ENCODE results near the gene TRERF1.

Gene TRERF1

GRCh38 chr6:42400886-42401612 is 50.7 kb downstream of the TRERF1 start:
- H3K27ac ChIP-seq: no peak overlapping the region
- no peaks in the 10 kb centered on the region for H3K9me3 ChIP-seq (ENCODE audit: low read depth, low read length)
- H3K4me3 ChIP-seq: no peak overlapping the region
- no peak overlapping the region for H3K9ac ChIP-seq (ENCODE audit: insufficient read length)
- TF ChIP-seq FOXP2 (optimal IDR thresholded peaks at IDR 0.05; ENCODE audit: control extremely low read depth, extremely low read length, insufficient read depth) (no peak), EZH2 (IDR thresholded peaks at IDR 0.05) (no peak), POLR2AphosphoS5 (IDR thresholded peaks at IDR 0.05; ENCODE audit: borderline replicate concordance, low read depth, low read length) (no peak)
- H3K36me3 ChIP-seq (ENCODE audit: insufficient read depth, low read length): no peaks in the 10 kb centered on the region
- no peak for DNase-seq (ENCODE audit: low read depth, low spot score)

DNA sequence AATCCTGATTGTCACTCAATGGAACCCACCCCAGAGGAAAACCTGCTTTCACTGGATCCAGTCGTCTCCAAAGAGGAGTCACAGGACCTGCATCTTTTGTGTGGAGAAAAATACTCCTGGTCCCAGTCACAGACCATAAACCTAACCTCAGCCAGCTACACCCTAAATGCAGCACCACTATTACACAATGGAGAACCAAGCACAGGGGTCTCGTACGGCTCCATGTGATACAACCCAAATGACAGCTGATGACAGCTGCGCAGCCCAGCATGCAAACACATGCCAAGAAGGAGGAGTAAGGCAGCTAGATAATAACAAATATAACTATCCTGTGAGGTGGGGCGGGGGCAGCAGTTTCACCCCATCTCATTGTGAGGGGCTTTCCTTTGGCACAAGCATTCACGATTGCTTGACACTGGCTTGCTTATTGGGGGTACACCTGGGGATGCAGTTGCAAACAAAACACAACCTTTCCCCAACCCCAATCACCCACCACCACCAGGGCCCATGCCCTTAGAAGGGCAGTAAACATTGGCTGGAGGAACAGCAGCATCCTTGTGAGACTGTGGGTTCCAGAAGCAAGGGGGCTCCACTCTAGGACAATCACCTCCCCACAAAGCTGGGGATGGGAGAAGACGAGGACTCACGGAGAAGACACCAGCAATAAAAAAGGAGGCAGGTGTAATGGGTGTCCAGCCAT is 51.5 kb downstream of the TRERF1 start:
- Histone ChIP-seq H3K4me3 (no peak overlapping the region), H3K36me3 (ENCODE audit: insufficient read depth, low read length) (no peaks in the 10 kb centered on the region), H3K27ac (no peak overlapping the region), H3K9me3 (ENCODE audit: low read depth, low read length) (no peaks in the 10 kb centered on the region), H3K9ac (ENCODE audit: insufficient read length) (no peak overlapping the region)
- DNase-seq (ENCODE audit: low read depth, low spot score): no peak
- no peak for TF ChIP-seq FOXP2 (optimal IDR thresholded peaks at IDR 0.05; ENCODE audit: control extremely low read depth, extremely low read length, insufficient read depth)
- no peak for TF ChIP-seq POLR2AphosphoS5 (IDR thresholded peaks at IDR 0.05; ENCODE audit: borderline replicate concordance, low read depth, low read length)
- no peak for TF ChIP-seq EZH2 (IDR thresholded peaks at IDR 0.05)

DNA sequence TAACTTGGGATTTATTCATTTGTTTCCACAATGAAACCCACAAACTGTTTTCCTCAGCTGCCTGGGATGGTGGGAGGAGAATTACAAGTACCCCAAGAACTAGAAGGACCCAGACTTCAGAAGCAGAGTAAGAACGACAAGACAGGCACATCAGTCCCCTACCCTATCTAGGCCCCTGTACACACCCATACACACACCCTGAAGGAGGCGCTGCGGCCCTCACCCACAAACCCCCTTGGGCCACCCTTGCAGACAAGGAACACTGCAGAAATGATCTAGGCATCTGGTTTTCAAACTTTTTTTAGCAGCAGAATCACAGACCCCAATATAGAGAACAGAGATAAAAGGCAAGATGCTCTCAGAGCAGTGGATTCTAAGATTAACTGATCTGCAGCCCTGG is 55.0 kb downstream of the TRERF1 start:
- Histone ChIP-seq H3K4me3 (no peak overlapping the region), H3K36me3 (ENCODE audit: insufficient read depth, low read length) (no peaks in the 10 kb centered on the region), H3K9ac (ENCODE audit: insufficient read length) (no peak overlapping the region), H3K27ac (no peak overlapping the region), H3K9me3 (ENCODE audit: low read depth, low read length) (no peaks in the 10 kb centered on the region)
- no peak for DNase-seq (ENCODE audit: low read depth, low spot score)
- TF ChIP-seq POLR2AphosphoS5 (IDR thresholded peaks at IDR 0.05; ENCODE audit: borderline replicate concordance, low read depth, low read length): no peak
- no peak for TF ChIP-seq EZH2 (IDR thresholded peaks at IDR 0.05)
- no peak for TF ChIP-seq FOXP2 (optimal IDR thresholded peaks at IDR 0.05; ENCODE audit: control extremely low read depth, extremely low read length, insufficient read depth)

GRCh38 chr6:42394881-42395620 is 56.7 kb downstream of the TRERF1 start:
- Histone ChIP-seq H3K27ac (no peak overlapping the region), H3K36me3 (ENCODE audit: insufficient read depth, low read length) (no peaks in the 10 kb centered on the region), H3K4me3 (no peak overlapping the region), H3K9me3 (ENCODE audit: low read depth, low read length) (no peaks in the 10 kb centered on the region), H3K9ac (ENCODE audit: insufficient read length) (no peak overlapping the region)
- no peak for TF ChIP-seq EZH2 (IDR thresholded peaks at IDR 0.05)
- no peak for TF ChIP-seq FOXP2 (optimal IDR thresholded peaks at IDR 0.05; ENCODE audit: control extremely low read depth, extremely low read length, insufficient read depth)
- no peak for TF ChIP-seq POLR2AphosphoS5 (IDR thresholded peaks at IDR 0.05; ENCODE audit: borderline replicate concordance, low read depth, low read length)
- DNase-seq (ENCODE audit: low read depth, low spot score): no peak

DNA sequence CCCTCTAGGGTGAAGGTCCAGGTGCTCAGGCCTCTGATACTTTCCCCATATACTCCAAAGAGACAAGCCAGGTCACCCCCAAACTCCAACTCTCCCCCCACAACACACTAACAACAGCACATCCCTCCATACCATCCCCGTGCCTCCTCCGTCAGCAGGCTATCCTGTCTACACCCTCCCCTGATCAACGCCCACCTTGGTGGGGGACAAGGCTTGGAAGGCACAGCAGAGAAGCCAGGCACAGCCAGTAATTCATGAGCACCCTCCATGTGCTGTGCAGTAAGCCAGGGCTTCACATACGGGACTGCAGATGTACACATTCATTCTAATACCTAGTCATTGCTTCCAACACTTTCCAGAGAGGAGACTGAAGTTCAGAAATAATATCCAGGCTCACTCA is 57.6 kb downstream of the TRERF1 start:
- no peak for TF ChIP-seq EZH2 (IDR thresholded peaks at IDR 0.05)
- TF ChIP-seq POLR2AphosphoS5 (IDR thresholded peaks at IDR 0.05; ENCODE audit: borderline replicate concordance, low read depth, low read length): no peak
- TF ChIP-seq FOXP2 (optimal IDR thresholded peaks at IDR 0.05; ENCODE audit: control extremely low read depth, extremely low read length, insufficient read depth): no peak
- no peaks in the 10 kb centered on the region for H3K9me3 ChIP-seq (ENCODE audit: low read depth, low read length)
- H3K27ac ChIP-seq: no peak overlapping the region
- H3K4me3 ChIP-seq: no peak overlapping the region
- H3K9ac ChIP-seq (ENCODE audit: insufficient read length): no peak overlapping the region
- DNase-seq (ENCODE audit: low read depth, low spot score): no peak
- H3K36me3 ChIP-seq (ENCODE audit: insufficient read depth, low read length): no peaks in the 10 kb centered on the region

- H3K9ac ChIP-seq (ENCODE audit: insufficient read length): no peak overlapping the region
- no peak for DNase-seq (ENCODE audit: low read depth, low spot score)
- no peak overlapping the region for H3K27ac ChIP-seq
- no peaks in the 10 kb centered on the region for H3K9me3 ChIP-seq (ENCODE audit: low read depth, low read length)
- H3K4me3 ChIP-seq: no peak overlapping the region
- no peaks in the 10 kb centered on the region for H3K36me3 ChIP-seq (ENCODE audit: insufficient read depth, low read length)
- TF ChIP-seq FOXP2 (optimal IDR thresholded peaks at IDR 0.05; ENCODE audit: control extremely low read depth, extremely low read length, insufficient read depth) (no peak), POLR2AphosphoS5 (IDR thresholded peaks at IDR 0.05; ENCODE audit: borderline replicate concordance, low read depth, low read length) (no peak), EZH2 (IDR thresholded peaks at IDR 0.05) (no peak)
These were observed 58.4 kb downstream of the TRERF1 start for GRCh38 chr6:42393339-42393738.

DNA sequence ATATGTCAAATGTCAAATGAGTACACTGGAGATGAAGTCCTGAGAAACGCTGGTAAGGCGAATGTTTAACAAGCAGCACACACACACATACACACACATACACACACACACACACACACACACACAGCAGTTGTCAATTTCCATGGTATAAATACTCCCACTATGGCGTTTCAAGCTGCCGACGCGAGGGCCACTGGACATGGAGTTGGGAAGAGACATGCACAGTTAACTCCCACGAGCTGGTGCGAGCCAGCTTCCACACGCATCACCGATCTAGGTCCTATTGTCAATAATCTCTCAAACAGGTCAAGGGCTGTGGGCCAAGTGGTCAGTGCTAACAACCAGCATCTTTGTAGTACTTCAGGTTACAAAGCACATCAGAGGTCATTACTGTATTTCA is 58.9 kb downstream of the TRERF1 start:
- Histone ChIP-seq H3K36me3 (ENCODE audit: insufficient read depth, low read length) (no peaks in the 10 kb centered on the region), H3K27ac (no peak overlapping the region), H3K9me3 (ENCODE audit: low read depth, low read length) (no peaks in the 10 kb centered on the region), H3K9ac (ENCODE audit: insufficient read length) (no peak overlapping the region), H3K4me3 (no peak overlapping the region)
- no peak for DNase-seq (ENCODE audit: low read depth, low spot score)
- TF ChIP-seq FOXP2 (optimal IDR thresholded peaks at IDR 0.05; ENCODE audit: control extremely low read depth, extremely low read length, insufficient read depth): no peak
- no peak for TF ChIP-seq POLR2AphosphoS5 (IDR thresholded peaks at IDR 0.05; ENCODE audit: borderline replicate concordance, low read depth, low read length)
- TF ChIP-seq EZH2 (IDR thresholded peaks at IDR 0.05): no peak

- no peak for TF ChIP-seq FOXP2 (optimal IDR thresholded peaks at IDR 0.05; ENCODE audit: control extremely low read depth, extremely low read length, insufficient read depth)
- no peak for TF ChIP-seq POLR2AphosphoS5 (IDR thresholded peaks at IDR 0.05; ENCODE audit: borderline replicate concordance, low read depth, low read length)
- TF ChIP-seq EZH2 (IDR thresholded peaks at IDR 0.05): no peak
- Histone ChIP-seq H3K9me3 (ENCODE audit: low read depth, low read length) (no peaks in the 10 kb centered on the region), H3K36me3 (ENCODE audit: insufficient read depth, low read length) (no peaks in the 10 kb centered on the region), H3K9ac (ENCODE audit: insufficient read length) (no peak overlapping the region), H3K27ac (no peak overlapping the region), H3K4me3 (no peak overlapping the region)
- no peak for DNase-seq (ENCODE audit: low read depth, low spot score)
These were observed 60.3 kb downstream of the TRERF1 start for GRCh38 chr6:42391441-42391840.

Measured in SK-N-MC (cell line).